ENCODE results near the gene NYNRIN. TPM values are rescaled to one million over a fixed set of nuclear protein-coding genes. Genes with fewer than 3 reads are reported as not detected.

Gene NYNRIN
- total and polyA plus RNA-seq, 2 experiments from 2014 or later = 3.1 to 20.0 TPM

DNA sequence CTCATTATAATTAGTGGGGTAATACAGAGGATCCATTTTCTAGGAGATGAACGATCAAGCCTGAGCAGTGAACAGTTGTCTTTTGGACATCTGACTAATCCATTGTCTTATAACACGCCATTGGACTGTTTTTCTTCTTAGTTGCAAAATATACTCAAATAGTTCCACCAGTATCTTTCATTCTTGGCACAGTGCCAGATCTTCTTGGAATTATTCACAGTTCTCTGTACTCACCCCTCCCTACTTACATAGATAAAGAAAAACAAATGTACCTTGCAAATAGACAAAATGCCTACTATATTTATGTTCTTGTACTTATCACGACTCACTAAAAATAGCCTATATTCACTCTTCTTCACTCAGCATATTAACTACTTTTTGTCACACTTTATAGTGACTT is 26.9 kb downstream of the NYNRIN start:
- Mint-ChIP-seq H3K4me3 (no peak overlapping the region), H3K9me3 (no peaks in the 10 kb centered on the region), H3K27ac (no peak overlapping the region), H3K27me3 (ENCODE audit: insufficient read depth, low read depth, poor library complexity) (peaks cover 12% of the 10 kb centered on the region), H3K36me3 (ENCODE audit: low read depth) (no peaks in the 10 kb centered on the region), H3K4me1 (peaks cover 15% of the 10 kb centered on the region)
- H2AFZ ChIP-seq = no peak overlapping the region
- H3K4me2 ChIP-seq = no peak overlapping the region
- TF ChIP-seq, protein P1, sequence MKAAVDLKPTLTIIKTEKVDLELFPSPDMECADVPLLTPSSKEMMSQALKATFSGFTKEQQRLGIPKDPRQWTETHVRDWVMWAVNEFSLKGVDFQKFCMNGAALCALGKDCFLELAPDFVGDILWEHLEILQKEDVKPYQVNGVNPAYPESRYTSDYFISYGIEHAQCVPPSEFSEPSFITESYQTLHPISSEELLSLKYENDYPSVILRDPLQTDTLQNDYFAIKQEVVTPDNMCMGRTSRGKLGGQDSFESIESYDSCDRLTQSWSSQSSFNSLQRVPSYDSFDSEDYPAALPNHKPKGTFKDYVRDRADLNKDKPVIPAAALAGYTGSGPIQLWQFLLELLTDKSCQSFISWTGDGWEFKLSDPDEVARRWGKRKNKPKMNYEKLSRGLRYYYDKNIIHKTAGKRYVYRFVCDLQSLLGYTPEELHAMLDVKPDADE (IDR thresholded peaks at IDR 0.05) = no peak
- TF ChIP-seq, protein P2, sequence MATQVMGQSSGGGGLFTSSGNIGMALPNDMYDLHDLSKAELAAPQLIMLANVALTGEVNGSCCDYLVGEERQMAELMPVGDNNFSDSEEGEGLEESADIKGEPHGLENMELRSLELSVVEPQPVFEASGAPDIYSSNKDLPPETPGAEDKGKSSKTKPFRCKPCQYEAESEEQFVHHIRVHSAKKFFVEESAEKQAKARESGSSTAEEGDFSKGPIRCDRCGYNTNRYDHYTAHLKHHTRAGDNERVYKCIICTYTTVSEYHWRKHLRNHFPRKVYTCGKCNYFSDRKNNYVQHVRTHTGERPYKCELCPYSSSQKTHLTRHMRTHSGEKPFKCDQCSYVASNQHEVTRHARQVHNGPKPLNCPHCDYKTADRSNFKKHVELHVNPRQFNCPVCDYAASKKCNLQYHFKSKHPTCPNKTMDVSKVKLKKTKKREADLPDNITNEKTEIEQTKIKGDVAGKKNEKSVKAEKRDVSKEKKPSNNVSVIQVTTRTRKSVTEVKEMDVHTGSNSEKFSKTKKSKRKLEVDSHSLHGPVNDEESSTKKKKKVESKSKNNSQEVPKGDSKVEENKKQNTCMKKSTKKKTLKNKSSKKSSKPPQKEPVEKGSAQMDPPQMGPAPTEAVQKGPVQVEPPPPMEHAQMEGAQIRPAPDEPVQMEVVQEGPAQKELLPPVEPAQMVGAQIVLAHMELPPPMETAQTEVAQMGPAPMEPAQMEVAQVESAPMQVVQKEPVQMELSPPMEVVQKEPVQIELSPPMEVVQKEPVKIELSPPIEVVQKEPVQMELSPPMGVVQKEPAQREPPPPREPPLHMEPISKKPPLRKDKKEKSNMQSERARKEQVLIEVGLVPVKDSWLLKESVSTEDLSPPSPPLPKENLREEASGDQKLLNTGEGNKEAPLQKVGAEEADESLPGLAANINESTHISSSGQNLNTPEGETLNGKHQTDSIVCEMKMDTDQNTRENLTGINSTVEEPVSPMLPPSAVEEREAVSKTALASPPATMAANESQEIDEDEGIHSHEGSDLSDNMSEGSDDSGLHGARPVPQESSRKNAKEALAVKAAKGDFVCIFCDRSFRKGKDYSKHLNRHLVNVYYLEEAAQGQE (IDR thresholded peaks at IDR 0.05; ENCODE audit: unreplicated experiment) = no peak
- TF ChIP-seq ZNF331 (CRISPR knock-in tag; IDR thresholded peaks at IDR 0.05; ENCODE audit: low read depth) (no peak), STAT1 (IDR thresholded peaks at IDR 0.05; ENCODE audit: unreplicated experiment) (no peak), CREB1 (CRISPR knock-in tag; IDR thresholded peaks at IDR 0.05; ENCODE audit: low read depth) (no peak), ZNF114 (CRISPR knock-in tag; IDR thresholded peaks at IDR 0.05) (no peak), JUNB (IDR thresholded peaks at IDR 0.05; ENCODE audit: unreplicated experiment) (no peak), POLR2AphosphoS5 (IDR thresholded peaks at IDR 0.05; ENCODE audit: low read depth) (no peak), NANOG (IDR thresholded peaks at IDR 0.05; ENCODE audit: borderline replicate concordance) (no peak), EZH2phosphoT487 (IDR thresholded peaks at IDR 0.05; ENCODE audit: unreplicated experiment) (no peak), EZH2 (IDR thresholded peaks at IDR 0.05; ENCODE audit: low read depth, unreplicated experiment) (no peak)
- TF ChIP-seq, protein P3, sequence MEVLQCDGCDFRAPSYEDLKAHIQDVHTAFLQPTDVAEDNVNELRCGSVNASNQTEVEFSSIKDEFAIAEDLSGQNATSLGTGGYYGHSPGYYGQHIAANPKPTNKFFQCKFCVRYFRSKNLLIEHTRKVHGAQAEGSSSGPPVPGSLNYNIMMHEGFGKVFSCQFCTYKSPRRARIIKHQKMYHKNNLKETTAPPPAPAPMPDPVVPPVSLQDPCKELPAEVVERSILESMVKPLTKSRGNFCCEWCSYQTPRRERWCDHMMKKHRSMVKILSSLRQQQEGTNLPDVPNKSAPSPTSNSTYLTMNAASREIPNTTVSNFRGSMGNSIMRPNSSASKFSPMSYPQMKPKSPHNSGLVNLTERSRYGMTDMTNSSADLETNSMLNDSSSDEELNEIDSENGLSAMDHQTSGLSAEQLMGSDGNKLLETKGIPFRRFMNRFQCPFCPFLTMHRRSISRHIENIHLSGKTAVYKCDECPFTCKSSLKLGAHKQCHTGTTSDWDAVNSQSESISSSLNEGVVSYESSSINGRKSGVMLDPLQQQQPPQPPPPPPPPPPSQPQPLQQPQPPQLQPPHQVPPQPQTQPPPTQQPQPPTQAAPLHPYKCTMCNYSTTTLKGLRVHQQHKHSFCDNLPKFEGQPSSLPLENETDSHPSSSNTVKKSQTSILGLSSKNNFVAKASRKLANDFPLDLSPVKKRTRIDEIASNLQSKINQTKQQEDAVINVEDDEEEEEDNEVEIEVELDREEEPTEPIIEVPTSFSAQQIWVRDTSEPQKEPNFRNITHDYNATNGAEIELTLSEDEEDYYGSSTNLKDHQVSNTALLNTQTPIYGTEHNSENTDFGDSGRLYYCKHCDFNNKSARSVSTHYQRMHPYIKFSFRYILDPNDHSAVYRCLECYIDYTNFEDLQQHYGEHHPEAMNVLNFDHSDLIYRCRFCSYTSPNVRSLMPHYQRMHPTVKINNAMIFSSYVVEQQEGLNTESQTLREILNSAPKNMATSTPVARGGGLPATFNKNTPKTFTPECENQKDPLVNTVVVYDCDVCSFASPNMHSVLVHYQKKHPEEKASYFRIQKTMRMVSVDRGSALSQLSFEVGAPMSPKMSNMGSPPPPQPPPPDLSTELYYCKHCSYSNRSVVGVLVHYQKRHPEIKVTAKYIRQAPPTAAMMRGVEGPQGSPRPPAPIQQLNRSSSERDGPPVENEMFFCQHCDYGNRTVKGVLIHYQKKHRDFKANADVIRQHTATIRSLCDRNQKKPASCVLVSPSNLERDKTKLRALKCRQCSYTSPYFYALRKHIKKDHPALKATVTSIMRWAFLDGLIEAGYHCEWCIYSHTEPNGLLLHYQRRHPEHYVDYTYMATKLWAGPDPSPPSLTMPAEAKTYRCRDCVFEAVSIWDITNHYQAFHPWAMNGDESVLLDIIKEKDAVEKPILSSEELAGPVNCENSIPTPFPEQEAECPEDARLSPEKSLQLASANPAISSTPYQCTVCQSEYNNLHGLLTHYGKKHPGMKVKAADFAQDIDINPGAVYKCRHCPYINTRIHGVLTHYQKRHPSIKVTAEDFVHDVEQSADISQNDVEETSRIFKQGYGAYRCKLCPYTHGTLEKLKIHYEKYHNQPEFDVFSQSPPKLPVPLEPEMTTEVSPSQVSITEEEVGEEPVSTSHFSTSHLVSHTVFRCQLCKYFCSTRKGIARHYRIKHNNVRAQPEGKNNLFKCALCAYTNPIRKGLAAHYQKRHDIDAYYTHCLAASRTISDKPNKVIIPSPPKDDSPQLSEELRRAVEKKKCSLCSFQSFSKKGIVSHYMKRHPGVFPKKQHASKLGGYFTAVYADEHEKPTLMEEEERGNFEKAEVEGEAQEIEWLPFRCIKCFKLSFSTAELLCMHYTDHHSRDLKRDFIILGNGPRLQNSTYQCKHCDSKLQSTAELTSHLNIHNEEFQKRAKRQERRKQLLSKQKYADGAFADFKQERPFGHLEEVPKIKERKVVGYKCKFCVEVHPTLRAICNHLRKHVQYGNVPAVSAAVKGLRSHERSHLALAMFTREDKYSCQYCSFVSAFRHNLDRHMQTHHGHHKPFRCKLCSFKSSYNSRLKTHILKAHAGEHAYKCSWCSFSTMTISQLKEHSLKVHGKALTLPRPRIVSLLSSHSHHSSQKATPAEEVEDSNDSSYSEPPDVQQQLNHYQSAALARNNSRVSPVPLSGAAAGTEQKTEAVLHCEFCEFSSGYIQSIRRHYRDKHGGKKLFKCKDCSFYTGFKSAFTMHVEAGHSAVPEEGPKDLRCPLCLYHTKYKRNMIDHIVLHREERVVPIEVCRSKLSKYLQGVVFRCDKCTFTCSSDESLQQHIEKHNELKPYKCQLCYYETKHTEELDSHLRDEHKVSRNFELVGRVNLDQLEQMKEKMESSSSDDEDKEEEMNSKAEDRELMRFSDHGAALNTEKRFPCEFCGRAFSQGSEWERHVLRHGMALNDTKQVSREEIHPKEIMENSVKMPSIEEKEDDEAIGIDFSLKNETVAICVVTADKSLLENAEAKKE (CRISPR knock-in tag; IDR thresholded peaks at IDR 0.05) = no peak
- TF ChIP-seq, protein P4, sequence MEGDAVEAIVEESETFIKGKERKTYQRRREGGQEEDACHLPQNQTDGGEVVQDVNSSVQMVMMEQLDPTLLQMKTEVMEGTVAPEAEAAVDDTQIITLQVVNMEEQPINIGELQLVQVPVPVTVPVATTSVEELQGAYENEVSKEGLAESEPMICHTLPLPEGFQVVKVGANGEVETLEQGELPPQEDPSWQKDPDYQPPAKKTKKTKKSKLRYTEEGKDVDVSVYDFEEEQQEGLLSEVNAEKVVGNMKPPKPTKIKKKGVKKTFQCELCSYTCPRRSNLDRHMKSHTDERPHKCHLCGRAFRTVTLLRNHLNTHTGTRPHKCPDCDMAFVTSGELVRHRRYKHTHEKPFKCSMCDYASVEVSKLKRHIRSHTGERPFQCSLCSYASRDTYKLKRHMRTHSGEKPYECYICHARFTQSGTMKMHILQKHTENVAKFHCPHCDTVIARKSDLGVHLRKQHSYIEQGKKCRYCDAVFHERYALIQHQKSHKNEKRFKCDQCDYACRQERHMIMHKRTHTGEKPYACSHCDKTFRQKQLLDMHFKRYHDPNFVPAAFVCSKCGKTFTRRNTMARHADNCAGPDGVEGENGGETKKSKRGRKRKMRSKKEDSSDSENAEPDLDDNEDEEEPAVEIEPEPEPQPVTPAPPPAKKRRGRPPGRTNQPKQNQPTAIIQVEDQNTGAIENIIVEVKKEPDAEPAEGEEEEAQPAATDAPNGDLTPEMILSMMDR (conservative IDR thresholded peaks at IDR 0.05; ENCODE audit: low read depth in 2 of 2) = no peak
- no peaks in the 10 kb centered on the region for H3K36me3 ChIP-seq (ENCODE audit: insufficient read depth)
- H3K9me2 ChIP-seq (ENCODE audit: insufficient read depth) = no peaks in the 10 kb centered on the region
- H3K4me1 ChIP-seq (ENCODE audit: insufficient read depth) = peaks cover 10% of the 10 kb centered on the region
- 0 out of 2 replicates have a peak, but pooled peaks cover 4% of the 10 kb centered on the region for H3F3A ChIP-seq (replicated peaks; ENCODE audit: low read depth)
- ATAC-seq (no peak), DNase-seq (ENCODE audit: low spot score) (no peak)
- H3K27ac ChIP-seq (ENCODE audit: low read depth) = no peak overlapping the region
- no peaks in the 10 kb centered on the region for H4K20me1 ChIP-seq (replicated peaks; ENCODE audit: insufficient read depth)
- H3K4me3 ChIP-seq = no peak overlapping the region
- H3K27me3 ChIP-seq (ENCODE audit: insufficient read depth) = peaks cover 49% of the 10 kb centered on the region
- H3K79me2 ChIP-seq (replicated peaks; ENCODE audit: insufficient read depth) = no peaks in the 10 kb centered on the region

All from GM23338 (cell line).